ENCODE data around the gene RNF180.
"Not testable (repeated sequence)": the region's sequence is repeated elsewhere in the genome, so short reads cannot be mapped to it uniquely, and the experiment has no call there.

The RNF180 gene

DNA sequence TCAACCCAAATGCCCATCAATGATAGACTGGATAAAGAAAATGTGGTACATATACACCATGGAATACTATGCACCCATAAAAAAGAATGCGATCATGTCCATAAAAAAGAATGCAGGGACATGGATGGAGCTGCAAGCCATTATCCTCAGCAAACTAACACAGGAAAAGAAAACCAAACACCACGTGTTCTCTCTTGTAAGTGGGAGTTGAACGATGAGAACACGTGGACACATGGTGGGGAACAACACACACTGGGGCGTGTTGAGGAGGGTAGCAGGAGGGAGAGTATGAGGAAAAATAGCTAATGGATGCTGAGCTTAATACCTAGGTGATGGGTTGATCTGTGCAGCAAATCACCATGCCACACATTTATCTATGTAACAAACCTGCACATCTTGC, 233.1 kb downstream of the RNF180 start:
- not testable (repeated sequence) for DNase-seq

DNA sequence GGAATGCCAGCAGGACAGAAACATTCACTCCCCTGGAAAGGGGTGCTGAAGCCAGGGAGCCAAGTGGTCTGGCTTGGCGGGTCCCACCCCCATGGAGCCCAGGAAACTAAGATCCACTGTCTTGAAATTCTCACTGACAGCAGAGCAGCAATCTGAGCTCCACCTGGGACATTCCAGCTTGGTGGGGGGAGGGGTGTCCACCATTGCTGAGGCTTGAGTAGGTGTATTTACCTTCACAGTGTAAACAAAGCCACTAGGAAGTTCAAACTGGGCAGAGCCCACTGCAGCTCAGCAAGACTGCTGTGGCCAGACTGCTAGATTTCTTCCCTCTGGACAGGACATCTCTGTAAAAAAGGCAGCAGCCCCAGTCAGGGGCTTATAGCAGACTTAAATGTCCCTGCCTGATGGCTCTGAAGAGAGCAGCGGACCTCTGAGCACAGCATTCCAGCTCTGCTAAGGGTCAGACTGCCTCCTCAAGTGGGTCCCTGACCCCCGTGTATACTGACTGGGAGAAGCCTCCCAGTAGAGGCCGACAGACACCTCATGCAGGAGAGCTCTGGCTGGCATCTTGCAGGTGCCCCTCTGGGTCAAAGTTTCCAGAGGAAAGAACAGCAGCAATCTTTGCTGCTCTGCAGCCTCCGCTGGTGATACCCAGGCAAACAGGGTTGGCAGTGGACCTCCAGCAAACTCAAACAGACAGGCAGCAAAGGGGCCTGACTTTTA, 241.6 kb downstream of the RNF180 start:
- DNase-seq = not testable (repeated sequence)

DNA sequence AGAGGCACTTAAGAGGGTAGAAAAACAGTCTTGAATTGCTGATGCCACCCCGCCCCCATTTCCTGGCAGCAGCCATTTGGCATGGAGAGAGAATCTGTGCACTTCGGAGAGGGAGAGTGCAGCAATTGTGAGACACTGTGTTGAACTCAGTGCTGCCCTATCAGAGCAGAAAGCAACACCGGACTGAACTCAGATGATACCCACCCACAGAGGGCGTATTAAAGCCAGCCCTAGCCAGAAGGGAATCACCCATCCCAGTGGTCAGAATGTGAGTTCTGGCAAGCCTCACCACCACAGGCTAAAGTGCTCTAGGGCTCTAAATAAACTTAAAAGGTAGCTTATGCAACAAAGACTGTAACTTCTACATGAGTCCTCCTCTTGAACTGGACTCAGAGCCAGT, 251.7 kb downstream of the RNF180 start:
- DNase-seq = peak; percentile 24

DNA sequence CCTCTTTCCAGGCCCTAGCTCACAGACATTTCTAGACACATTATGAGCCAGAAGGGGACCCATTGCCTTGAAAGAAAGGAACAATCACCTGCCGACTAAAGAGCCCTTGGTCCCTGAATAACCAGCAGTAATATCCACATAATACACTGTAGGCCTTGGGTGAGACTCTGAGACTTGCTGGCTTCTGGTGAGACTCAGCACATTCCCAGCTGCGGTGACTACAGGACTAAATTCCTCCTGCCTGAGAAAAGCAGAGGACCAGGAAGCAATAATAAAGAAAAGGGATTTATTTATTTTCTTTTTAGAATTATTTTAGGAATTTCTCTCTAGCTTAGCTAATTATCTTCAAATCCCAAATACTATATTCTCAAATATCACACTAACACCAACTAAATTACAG, 252.4 kb downstream of the RNF180 start:
- DNase-seq = no peak

All from left hindlimb (tissue), 1 donor.